K562 (cell line): ENCODE measurements around the gene KCNJ15. TPM values are rescaled to one million over a fixed set of nuclear protein-coding genes. Genes with fewer than 3 reads are reported as not detected.

Source experiments
- ATAC-seq: fragments of 200-7000 bp; cut with Tn5 transposase; 3 replicates; pipeline ENCODE4 v1.9.1; 2020; ENCODE audit warnings: moderate library complexity
- BruUV-seq: library from RNA; stranded (reverse); fragments of 400-500 nt; replicated peaks from 2 replicates; lab custom pipeline; 2021; lab: Mats Ljungman, UMichigan
- CTCF ChIA-PET: fragments of 300-600 bp; formaldehyde crosslinking; extraction: SDS; loops from one replicate; lab custom pipeline; 2021; ENCODE audit warnings: low intra/inter-chr PET ratio; lab: Yijun Ruan, JAX
- POLR2A ChIA-PET: fragments of 300-600, 350-650 bp; sonication (Branson Sonifier 250); formaldehyde crosslinking; extraction: SDS; loops from one replicate; lab custom pipeline; 2021; ENCODE audit warnings: antibody characterized with exemption, inconsistent platforms; lab: Yijun Ruan, JAX
- DNase-seq, 4 experiments: peaks; one replicate each; pipeline versions ENCODE4 v3.0.0 to v3.0.0-alpha.2; 2011 to 2018; ENCODE audit warnings: low spot score in 3 of 4, mixed read lengths in 3 of 4; ENCODE audit errors: extremely low read depth in 1 of 4
- FAIRE-seq: peaks from 2 replicates; lab custom pipeline; 2011; peaks lifted over from hg19 to GRCh38; lab: Jason Lieb, UNC
- H2AFZ ChIP-seq: 2 replicates; pipeline ENCODE4 v1.6.0; 2011; ENCODE audit warnings: low read depth, low read length, control low read depth, inconsistent platforms
- H3K27ac ChIP-seq: fragments of 200-600 bp; 3 replicates; pipeline ENCODE4 v1.8.0; 2011; ENCODE audit warnings: low read depth, mild to moderate bottlenecking, control low read depth, inconsistent platforms, low read length, moderate library complexity, mixed read lengths; ENCODE audit errors: extremely low read depth
- H3K27me3 ChIP-seq, 2 experiments: fragments of 300-600 bp in 1 of 2; 2 replicates in 1 of 2; 3 replicates in 1 of 2; pipeline versions ENCODE4 v1.6.0 to v1.8.0; 2011; ENCODE audit warnings: inconsistent platforms in 2 of 2, low read length in 2 of 2, mild to moderate bottlenecking in 1 of 2, mixed read lengths in 1 of 2, moderate library complexity in 1 of 2; ENCODE audit not compliant: control insufficient read depth in 2 of 2, insufficient read depth in 2 of 2
- H3K36me3 ChIP-seq: fragments of 300-600 bp; 3 replicates; pipeline ENCODE4 v1.8.0; 2011; ENCODE audit warnings: mild to moderate bottlenecking, low read length, inconsistent platforms; ENCODE audit not compliant: control insufficient read depth, insufficient read depth
- H3K4me1 ChIP-seq, 2 experiments: fragments of 200-600 bp in 1 of 2; replicated peaks in 1 of 2; 2 replicates in 1 of 2; 3 replicates in 1 of 2; pipeline versions ENCODE4 v1.5.1 to v1.8.0; 2011; ENCODE audit warnings: inconsistent platforms in 2 of 2, low read length in 2 of 2, mild to moderate bottlenecking in 1 of 2, mixed read lengths in 1 of 2, moderate library complexity in 1 of 2; ENCODE audit not compliant: control insufficient read depth in 2 of 2, insufficient read depth in 2 of 2
- H3K4me2 ChIP-seq: 2 replicates; pipeline ENCODE4 v1.6.1; 2011; ENCODE audit warnings: low read length, control low read depth, inconsistent platforms, mixed read lengths; ENCODE audit not compliant: insufficient read depth
- H3K4me3 ChIP-seq: fragments of 200-600 bp; sonication (generic), shearing (Covaris generic); 2 replicates; pipeline ENCODE4 v1.5.1; 2016; ENCODE audit warnings: control low read depth, inconsistent platforms
- H3K79me2 ChIP-seq: fragments of 200-600 bp; 3 replicates; pipeline ENCODE4 v1.8.0; 2011; ENCODE audit warnings: low read length, inconsistent platforms; ENCODE audit not compliant: control insufficient read depth, insufficient read depth
- H3K9ac ChIP-seq, 2 experiments: 2 replicates each; pipeline versions ENCODE4 v1.6.0 to v1.6.1; 2011; ENCODE audit warnings: low read depth in 2 of 2, low read length in 2 of 2, control low read depth in 1 of 2, inconsistent platforms in 1 of 2, mild to moderate bottlenecking in 1 of 2, mixed read lengths in 1 of 2; ENCODE audit not compliant: insufficient read depth in 1 of 2
- H3K9me1 ChIP-seq: one replicate; pipeline ENCODE4 v1.6.0; 2011; ENCODE audit warnings: inconsistent platforms, mild to moderate bottlenecking, low read length, moderate library complexity; ENCODE audit not compliant: control insufficient read depth, insufficient read depth
- H3K9me3 ChIP-seq: replicated peaks from 2 replicates; pipeline ENCODE4 v1.5.1; 2011; ENCODE audit warnings: low read depth, low read length, inconsistent platforms; ENCODE audit not compliant: control insufficient read depth, insufficient read depth
- H4K20me1 ChIP-seq: replicated peaks from 2 replicates; pipeline ENCODE4 v1.6.1; 2011; ENCODE audit warnings: low read length, inconsistent platforms, mixed read lengths; ENCODE audit not compliant: control insufficient read depth, insufficient read depth
- ARHGAP35 ChIP-seq: fragments of 450-650 bp; IDR thresholded peaks from 2 replicates; pipeline ENCODE4 v1.6.1; 2018; ENCODE audit not compliant: partially characterized antibody
- HDAC1 ChIP-seq, 2 experiments: fragments of 450-650 bp; IDR thresholded peaks; 2 replicates each; pipeline ENCODE4 v1.6.1; 2016 to 2017; ENCODE audit warnings: inconsistent platforms in 1 of 2, mild to moderate bottlenecking in 1 of 2, moderate library complexity in 1 of 2
- KDM4B ChIP-seq, 2 experiments: fragments of 450-650 bp in 1 of 2; sonication (generic) in 1 of 2; IDR thresholded peaks; 2 replicates each; pipeline ENCODE4 v1.6.1; 2016 to 2017; ENCODE audit warnings: borderline replicate concordance in 2 of 2, antibody characterized with exemption in 1 of 2, low read depth in 1 of 2, mild to moderate bottlenecking in 1 of 2
- MBD2 ChIP-seq: sonication (generic); IDR thresholded peaks from 2 replicates; pipeline ENCODE4 v1.6.1; 2016; ENCODE audit warnings: low read depth, borderline replicate concordance
- MTA2 ChIP-seq: fragments of 450-650 bp; IDR thresholded peaks from 2 replicates; pipeline ENCODE4 v1.6.1; 2016; ENCODE audit warnings: low read depth
- NFATC3 ChIP-seq: fragments of 450-650 bp; IDR thresholded peaks from 2 replicates; pipeline ENCODE4 v1.6.1; 2017; ENCODE audit warnings: mild to moderate bottlenecking
- NR3C1 ChIP-seq: sonication (generic); formaldehyde crosslinking; IDR thresholded peaks from 2 replicates; pipeline ENCODE4 v1.8.1; 2022; ENCODE audit warnings: missing genetic modification reagents
- NRF1 ChIP-seq, 2 experiments: fragments of 450-650 bp; IDR thresholded peaks in 1 of 2; conservative IDR thresholded peaks in 1 of 2; 2 replicates each; pipeline ENCODE4 v1.6.1; 2014; ENCODE audit warnings: mild to moderate bottlenecking in 2 of 2
- RAD51 ChIP-seq: fragments of 450-650 bp; IDR thresholded peaks from 2 replicates; pipeline ENCODE4 v1.7.1; 2016; ENCODE audit warnings: low read depth, mild to moderate bottlenecking, borderline replicate concordance
- SP2 ChIP-seq: IDR thresholded peaks from 2 replicates; pipeline ENCODE4 v1.6.1; 2011; ENCODE audit warnings: mild to moderate bottlenecking, low read depth, low read length, moderate library complexity; ENCODE audit not compliant: poor library complexity, severe bottlenecking; ENCODE audit errors: extremely low read depth
- WGBS: fragments of 100-300 bp; shearing (Covaris generic); methylation state at CpG from one replicate; pipeline ENCODE4 v1.1.6; 2016; ENCODE audit warnings: low coverage, mixed read lengths; ENCODE audit not compliant: insufficient coverage; ENCODE audit errors: missing lambda C conversion rate; 5-methylcytosine and 5-hydroxymethylcytosine counted together
- in situ Hi-C: fragments of 300-500 bp; cut with MboI; formaldehyde crosslinking; loops from 4 replicates; pipeline ENCODE4 v1.15.0; 2018; ENCODE audit warnings: inconsistent platforms, mixed read lengths
- intact Hi-C: fragments of 100-400 bp; cut with micrococcal nuclease; formaldehyde crosslinking; loops from 2 replicates; pipeline ENCODE4 v1.14.2; 2022
- polyA plus RNA-seq, 8 experiments: library from polyadenylated mRNA; depleted of rRNA in 4 of 8; stranded (reverse) in 5 of 8; unstranded in 3 of 8; fragments of >200 nt; fragmentation: Nextera tagmentation in 2 of 8; fragmentation: Illumina TruSeq in 1 of 8; extraction: Ambion mirVana in 2 of 8; extraction: Trizol in 1 of 8; gene quantifications; 2 replicates each; pipeline versions ENCODE4 v1.2.1 to v1.2.3, GENCODE V29; 2011 to 2014; ENCODE audit warnings: inconsistent platforms in 1 of 8, missing spikeins in 1 of 8
- total RNA-seq, 7 experiments: library from RNA; depleted of rRNA in 6 of 7; stranded (reverse); fragments of >200 nt in 6 of 7; fragmentation: Illumina TruSeq in 2 of 7; extraction: Trizol in 2 of 7; gene quantifications; 2 replicates each; pipeline versions ENCODE4 v1.2.1 to v1.2.3, GENCODE V29; 2011 to 2021; ENCODE audit warnings: low replicate concordance in 1 of 7
- TF ChIP-seq, protein P1 (sequence below): fragments of 450-650 bp; formaldehyde crosslinking; IDR thresholded peaks from 2 replicates; pipeline ENCODE4 v1.4.0; 2020; ENCODE audit warnings: mild to moderate bottlenecking, mixed read lengths
- TF ChIP-seq, protein P2 (sequence below): fragments of 450-650 bp; IDR thresholded peaks from 2 replicates; pipeline ENCODE4 v1.6.1; 2016; ENCODE audit warnings: mild to moderate bottlenecking
- TF ChIP-seq, protein P3 (sequence below): sonication (generic); formaldehyde crosslinking; IDR thresholded peaks from 2 replicates; pipeline ENCODE4 v1.5.0; 2020; ENCODE audit warnings: missing genetic modification reagents

The KCNJ15 gene
- total and polyA plus RNA-seq, 9 of the 15 experiments (the other 6 are each of a cell fraction or from before 2014, with no cell fraction given), result 0.20 to 3.0 (median 0.72) TPM; not detected in 1

DNA sequence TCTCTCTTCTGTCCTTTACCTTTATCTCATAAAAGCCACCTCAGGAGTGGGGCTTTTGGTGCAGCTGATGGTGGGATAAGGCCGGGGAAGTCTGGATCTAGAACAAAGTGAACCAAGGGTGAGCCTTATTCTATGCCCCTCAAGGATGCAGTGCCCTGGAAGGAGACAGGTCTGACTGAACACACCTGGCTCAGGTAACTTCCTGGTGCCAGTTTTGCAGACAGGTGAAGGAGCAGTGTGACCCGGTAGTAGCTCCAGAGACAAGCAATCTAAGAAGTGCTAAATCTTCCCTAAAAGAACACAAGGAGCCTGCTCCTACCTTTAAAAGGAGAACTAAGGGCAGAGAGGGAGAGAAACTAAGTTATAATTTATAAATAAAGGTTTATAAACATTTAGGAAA lies 2.9 kb downstream of the KCNJ15 start:
- CTCF ChIA-PET, result no interaction called here
- in situ Hi-C loops, result no loop called here

DNA sequence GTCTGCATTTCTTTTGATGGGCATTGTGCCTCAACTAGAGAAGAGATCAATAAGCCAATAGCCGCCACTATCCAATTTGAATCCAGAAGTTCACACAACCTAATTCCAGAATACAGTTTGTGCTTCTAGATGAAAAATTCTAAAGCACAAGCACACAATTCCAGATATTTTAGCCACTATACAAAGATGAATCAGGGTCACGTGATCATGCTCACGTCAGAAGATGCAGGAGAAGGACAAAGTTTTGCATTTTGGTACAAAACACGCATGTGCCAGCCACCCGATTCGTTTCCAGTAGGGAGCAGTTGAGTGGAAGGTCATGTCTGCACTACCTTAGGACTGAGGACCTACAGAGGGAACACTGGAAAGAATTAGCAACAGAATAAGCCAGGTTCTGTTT lies 3.6 kb downstream of the KCNJ15 start:
- ChIA-PET POLR2A (no interaction called here), CTCF (no interaction called here)
- FAIRE-seq (no peak), DNase-seq (no peak), ATAC-seq (no peak)
- H3K4me3 ChIP-seq, result no peak overlapping the region
- H3K9me3 ChIP-seq, result no peaks in the 10 kb centered on the region
- in situ Hi-C loops, result no loop called here
- no peak overlapping the region for H3K4me2 ChIP-seq
- H2AFZ ChIP-seq, result no peak overlapping the region
- no peaks in the 10 kb centered on the region for H4K20me1 ChIP-seq
- H3K4me1 ChIP-seq, result no peaks in the 10 kb centered on the region
- no peaks in the 10 kb centered on the region for H3K9me1 ChIP-seq
- intact Hi-C loops, result no loop called here
- BruUV-seq, result no TSS peak
- WGBS, result 3% methylated on average over 6 of the region's 6 CpGs
- H3K36me3 ChIP-seq, result no peaks in the 10 kb centered on the region
- H3K27ac ChIP-seq, result no peak overlapping the region
- no peaks in the 10 kb centered on the region for H3K79me2 ChIP-seq
- no peak overlapping the region for H3K9ac ChIP-seq
- H3K27me3 ChIP-seq, result peaks cover 19 to 24% of the 10 kb centered on the region in 2 experiments
- TF ChIP-seq, protein P1, sequence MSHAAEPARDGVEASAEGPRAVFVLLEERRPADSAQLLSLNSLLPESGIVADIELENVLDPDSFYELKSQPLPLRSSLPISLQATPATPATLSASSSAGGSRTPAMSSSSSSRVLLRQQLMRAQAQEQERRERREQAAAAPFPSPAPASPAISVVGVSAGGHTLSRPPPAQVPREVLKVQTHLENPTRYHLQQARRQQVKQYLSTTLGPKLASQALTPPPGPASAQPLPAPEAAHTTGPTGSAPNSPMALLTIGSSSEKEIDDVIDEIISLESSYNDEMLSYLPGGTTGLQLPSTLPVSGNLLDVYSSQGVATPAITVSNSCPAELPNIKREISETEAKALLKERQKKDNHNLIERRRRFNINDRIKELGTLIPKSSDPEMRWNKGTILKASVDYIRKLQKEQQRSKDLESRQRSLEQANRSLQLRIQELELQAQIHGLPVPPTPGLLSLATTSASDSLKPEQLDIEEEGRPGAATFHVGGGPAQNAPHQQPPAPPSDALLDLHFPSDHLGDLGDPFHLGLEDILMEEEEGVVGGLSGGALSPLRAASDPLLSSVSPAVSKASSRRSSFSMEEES (CRISPR knock-in tag), result peak; percentile 94
- TF ChIP-seq NFATC3 (no peak), RAD51 (peak; percentile 86), NRF1 (conservative IDR thresholded peaks at IDR 0.05 in 1 of 2, IDR thresholded peaks at IDR 0.05 in 1 of 2) (peak; percentile 47 to 59), MBD2 (no peak), NR3C1 (no peak), ARHGAP35 (no peak), SP2 (no peak), MTA2 (no peak), KDM4B (IDR thresholded peaks at IDR 0.05; ENCODE audit: borderline replicate concordance in 2 of 2, low read depth in 1 of 2) (no peak)
- TF ChIP-seq, protein P2, sequence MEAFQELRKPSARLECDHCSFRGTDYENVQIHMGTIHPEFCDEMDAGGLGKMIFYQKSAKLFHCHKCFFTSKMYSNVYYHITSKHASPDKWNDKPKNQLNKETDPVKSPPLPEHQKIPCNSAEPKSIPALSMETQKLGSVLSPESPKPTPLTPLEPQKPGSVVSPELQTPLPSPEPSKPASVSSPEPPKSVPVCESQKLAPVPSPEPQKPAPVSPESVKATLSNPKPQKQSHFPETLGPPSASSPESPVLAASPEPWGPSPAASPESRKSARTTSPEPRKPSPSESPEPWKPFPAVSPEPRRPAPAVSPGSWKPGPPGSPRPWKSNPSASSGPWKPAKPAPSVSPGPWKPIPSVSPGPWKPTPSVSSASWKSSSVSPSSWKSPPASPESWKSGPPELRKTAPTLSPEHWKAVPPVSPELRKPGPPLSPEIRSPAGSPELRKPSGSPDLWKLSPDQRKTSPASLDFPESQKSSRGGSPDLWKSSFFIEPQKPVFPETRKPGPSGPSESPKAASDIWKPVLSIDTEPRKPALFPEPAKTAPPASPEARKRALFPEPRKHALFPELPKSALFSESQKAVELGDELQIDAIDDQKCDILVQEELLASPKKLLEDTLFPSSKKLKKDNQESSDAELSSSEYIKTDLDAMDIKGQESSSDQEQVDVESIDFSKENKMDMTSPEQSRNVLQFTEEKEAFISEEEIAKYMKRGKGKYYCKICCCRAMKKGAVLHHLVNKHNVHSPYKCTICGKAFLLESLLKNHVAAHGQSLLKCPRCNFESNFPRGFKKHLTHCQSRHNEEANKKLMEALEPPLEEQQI, result no peak
- TF ChIP-seq, protein P3, sequence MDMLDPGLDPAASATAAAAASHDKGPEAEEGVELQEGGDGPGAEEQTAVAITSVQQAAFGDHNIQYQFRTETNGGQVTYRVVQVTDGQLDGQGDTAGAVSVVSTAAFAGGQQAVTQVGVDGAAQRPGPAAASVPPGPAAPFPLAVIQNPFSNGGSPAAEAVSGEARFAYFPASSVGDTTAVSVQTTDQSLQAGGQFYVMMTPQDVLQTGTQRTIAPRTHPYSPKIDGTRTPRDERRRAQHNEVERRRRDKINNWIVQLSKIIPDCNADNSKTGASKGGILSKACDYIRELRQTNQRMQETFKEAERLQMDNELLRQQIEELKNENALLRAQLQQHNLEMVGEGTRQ (CRISPR knock-in tag), result peak; percentile 63

More for the DNA sequence above, 2.9 kb downstream of the KCNJ15 start:
- no peaks in the 10 kb centered on the region for H3K9me3 ChIP-seq
- no peak overlapping the region for H2AFZ ChIP-seq
- TF ChIP-seq HDAC1 (IDR thresholded peaks at IDR 0.05), result no peak
- POLR2A ChIA-PET, result no interaction called here
- ATAC-seq (no peak), DNase-seq (no peak), FAIRE-seq (no peak)
- H3K27me3 ChIP-seq, result peaks cover 18 to 25% of the 10 kb centered on the region in 2 experiments
- H4K20me1 ChIP-seq, result no peaks in the 10 kb centered on the region
- intact Hi-C loops, result no loop called here
- H3K79me2 ChIP-seq, result no peaks in the 10 kb centered on the region
- no peaks in the 10 kb centered on the region for H3K36me3 ChIP-seq
- BruUV-seq, result no TSS peak
- 0% methylated on average over 2 of the region's 2 CpGs for WGBS
- no peak overlapping the region for H3K4me2 ChIP-seq
- H3K4me3 ChIP-seq, result no peak overlapping the region
- no peaks in the 10 kb centered on the region for H3K9me1 ChIP-seq
- no peak overlapping the region for H3K27ac ChIP-seq
- H3K4me1 ChIP-seq, result no peaks in the 10 kb centered on the region
- no peak overlapping the region for H3K9ac ChIP-seq
